Natural killer cell (primary cell): Measurements from ENCODE around the gene ARHGDIG. TPM values are rescaled to one million over a fixed set of nuclear protein-coding genes. Genes with fewer than 3 reads are reported as not detected.

ENCODE experiments used
- ATAC-seq, 3 donors: fragments of 150-1000 bp in 2 of 3; fragments of 200-7000 bp in 1 of 3; cut with Tn5 transposase; 1 replicate in 1 of 3; 2 replicates in 2 of 3; pipeline ENCODE4 v1.10.0; 2021; ENCODE audit warnings: mild to moderate bottlenecking in 2 of 3, moderate library complexity in 2 of 3
- DNase-seq, 2 donors: peaks; one replicate each; pipeline versions ENCODE4 v3.0.0 to v3.0.0-alpha.2; 2013 to 2021; ENCODE audit warnings: mixed read lengths in 1 of 2
- H3K27ac ChIP-seq: one replicate; pipeline ENCODE4 v1.5.1; 2013; ENCODE audit warnings: mild to moderate bottlenecking, low read length
- H3K27me3 ChIP-seq: one replicate; pipeline ENCODE4 v1.6.1; 2013; ENCODE audit warnings: low read length; ENCODE audit not compliant: control insufficient read depth, insufficient read depth
- H3K36me3 ChIP-seq: one replicate; pipeline ENCODE4 v1.6.1; 2013; ENCODE audit warnings: low read length; ENCODE audit not compliant: control insufficient read depth, insufficient read depth
- H3K4me1 ChIP-seq: one replicate; pipeline ENCODE4 v1.6.1; 2013; ENCODE audit warnings: low read length; ENCODE audit not compliant: control insufficient read depth, insufficient read depth
- H3K4me3 ChIP-seq: one replicate; pipeline ENCODE4 v1.5.1; 2013; ENCODE audit warnings: low read length
- H3K9me3 ChIP-seq: one replicate; pipeline ENCODE4 v1.6.1; 2013; ENCODE audit warnings: low read length; ENCODE audit not compliant: control insufficient read depth, insufficient read depth
- H3K27ac Mint-ChIP-seq, 2 donors: one replicate each; pipeline ENCODE4 v1.8.0; 2022; ENCODE audit warnings: mild to moderate bottlenecking in 2 of 2, mixed read lengths in 2 of 2, moderate library complexity in 1 of 2
- H3K27me3 Mint-ChIP-seq, 2 donors: one replicate each; pipeline ENCODE4 v1.8.0; 2022; ENCODE audit warnings: low read depth in 2 of 2, mixed read lengths in 2 of 2
- H3K36me3 Mint-ChIP-seq: one replicate; pipeline ENCODE4 v1.8.0; 2022; ENCODE audit warnings: mixed read lengths
- H3K4me1 Mint-ChIP-seq, 2 donors: one replicate each; pipeline ENCODE4 v1.8.0; 2022; ENCODE audit warnings: mixed read lengths in 2 of 2
- H3K4me3 Mint-ChIP-seq: one replicate; pipeline ENCODE4 v1.8.0; 2022; ENCODE audit warnings: mild to moderate bottlenecking, moderate library complexity, mixed read lengths
- H3K9me3 Mint-ChIP-seq, 2 donors: one replicate each; pipeline ENCODE4 v1.8.0; 2022; ENCODE audit warnings: mixed read lengths in 2 of 2
- WGBS: methylation state at CpG from one replicate; pipeline ENCODE4 v1.1.7; 2013; ENCODE audit warnings: missing lambda C conversion rate; ENCODE audit not compliant: insufficient coverage; 5-methylcytosine and 5-hydroxymethylcytosine counted together
- intact Hi-C: fragments of 100-400 bp; cut with micrococcal nuclease; formaldehyde crosslinking; loops from one replicate; pipeline ENCODE4 v1.14.2; 2022
- total RNA-seq, 4 donors: library from RNA; stranded (reverse); fragments of 120-200 nt in 1 of 4; gene quantifications; one replicate each; pipeline versions ENCODE4 v1.2.3 to v1.2.4, GENCODE V29; 2013 to 2022
- TF ChIP-seq, protein P1 (sequence below): fragments of 200-600 bp; IDR thresholded peaks from one replicate; pipeline ENCODE4 v1.8.0; 2022; ENCODE audit warnings: antibody characterized with exemption

The ARHGDIG gene
- total RNA-seq, 3 donors from 2014 or later (not counting 1 experiment from before 2014, with no cell fraction given) = 0.49 to 1.4 TPM; not detected in 1

GRCh38 chr16:281660-282255, 1.4 kb downstream of the ARHGDIG start:
- Histone ChIP-seq H3K36me3 (peaks cover 5% of the 10 kb centered on the region), H3K27me3 (peaks cover 15% of the 10 kb centered on the region), H3K4me3 (no peak overlapping the region), H3K27ac (no peak overlapping the region), H3K4me1 (peaks cover 25% of the 10 kb centered on the region), H3K9me3 (no peaks in the 10 kb centered on the region)
- intact Hi-C loops = no loop called here
- 81% methylated on average over 25 of the region's 25 CpGs for WGBS
- Mint-ChIP-seq H3K4me1 (peaks cover 6 to 10% of the 10 kb centered on the region in 2 donors), H3K27ac (no peak overlapping the region), H3K9me3 (no peaks in the 10 kb centered on the region), H3K36me3 (no peaks in the 10 kb centered on the region), H3K27me3 (peaks cover 0 to 10% of the 10 kb centered on the region in 2 donors), H3K4me3 (no peak overlapping the region)
- TF ChIP-seq, protein P1, sequence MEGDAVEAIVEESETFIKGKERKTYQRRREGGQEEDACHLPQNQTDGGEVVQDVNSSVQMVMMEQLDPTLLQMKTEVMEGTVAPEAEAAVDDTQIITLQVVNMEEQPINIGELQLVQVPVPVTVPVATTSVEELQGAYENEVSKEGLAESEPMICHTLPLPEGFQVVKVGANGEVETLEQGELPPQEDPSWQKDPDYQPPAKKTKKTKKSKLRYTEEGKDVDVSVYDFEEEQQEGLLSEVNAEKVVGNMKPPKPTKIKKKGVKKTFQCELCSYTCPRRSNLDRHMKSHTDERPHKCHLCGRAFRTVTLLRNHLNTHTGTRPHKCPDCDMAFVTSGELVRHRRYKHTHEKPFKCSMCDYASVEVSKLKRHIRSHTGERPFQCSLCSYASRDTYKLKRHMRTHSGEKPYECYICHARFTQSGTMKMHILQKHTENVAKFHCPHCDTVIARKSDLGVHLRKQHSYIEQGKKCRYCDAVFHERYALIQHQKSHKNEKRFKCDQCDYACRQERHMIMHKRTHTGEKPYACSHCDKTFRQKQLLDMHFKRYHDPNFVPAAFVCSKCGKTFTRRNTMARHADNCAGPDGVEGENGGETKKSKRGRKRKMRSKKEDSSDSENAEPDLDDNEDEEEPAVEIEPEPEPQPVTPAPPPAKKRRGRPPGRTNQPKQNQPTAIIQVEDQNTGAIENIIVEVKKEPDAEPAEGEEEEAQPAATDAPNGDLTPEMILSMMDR = no peak
- ATAC-seq (no peak), DNase-seq (no peak)

DNA sequence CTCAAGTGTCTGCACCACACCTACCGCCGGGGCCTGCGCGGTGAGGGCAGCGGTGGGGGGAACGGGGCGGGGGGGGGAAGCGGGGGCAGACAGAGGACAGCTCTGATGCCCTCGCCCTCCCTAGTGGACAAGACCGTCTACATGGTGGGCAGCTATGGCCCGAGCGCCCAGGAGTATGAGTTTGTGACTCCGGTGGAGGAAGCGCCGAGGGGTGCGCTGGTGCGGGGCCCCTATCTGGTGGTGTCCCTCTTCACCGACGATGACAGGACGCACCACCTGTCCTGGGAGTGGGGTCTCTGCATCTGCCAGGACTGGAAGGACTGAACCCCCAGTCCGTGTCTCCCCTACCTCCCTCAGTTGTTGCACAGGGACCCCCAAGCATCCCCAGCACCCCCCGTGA, 2.1 kb downstream of the ARHGDIG start:
- Mint-ChIP-seq H3K27ac (no peak overlapping the region), H3K27me3 (peaks cover 0 to 7% of the 10 kb centered on the region in 2 donors), H3K9me3 (no peaks in the 10 kb centered on the region), H3K4me1 (peaks cover 6 to 10% of the 10 kb centered on the region in 2 donors), H3K36me3 (no peaks in the 10 kb centered on the region), H3K4me3 (no peak overlapping the region)
- TF ChIP-seq, protein P1 = no peak
- peaks cover 15% of the 10 kb centered on the region for H3K27me3 ChIP-seq
- WGBS = 89% methylated on average over 22 of the region's 22 CpGs
- H3K36me3 ChIP-seq = peaks cover 12% of the 10 kb centered on the region
- intact Hi-C loops = no loop called here
- H3K9me3 ChIP-seq = no peaks in the 10 kb centered on the region
- H3K4me1 ChIP-seq = peaks cover 25% of the 10 kb centered on the region
- DNase-seq (no peak), ATAC-seq (no peak)
- no peak overlapping the region for H3K4me3 ChIP-seq
- no peak overlapping the region for H3K27ac ChIP-seq

- DNase-seq = no peak
- H3K4me3 ChIP-seq = no peak within 1 kb of the TSS
- H3K4me1 Mint-ChIP-seq = peaks cover 6 to 10% of the 10 kb centered on the region in 2 donors
- TF ChIP-seq, protein P1 = no peak
- no peak within 1 kb of the TSS for H3K27ac Mint-ChIP-seq
- peaks cover 0 to 7% of the 10 kb centered on the region in 2 donors for H3K27me3 Mint-ChIP-seq
- H3K27ac ChIP-seq = no peak within 1 kb of the TSS
- no peaks in the 10 kb centered on the region for H3K9me3 ChIP-seq
- H3K36me3 Mint-ChIP-seq = no peaks in the 10 kb centered on the region
- H3K9me3 Mint-ChIP-seq = no peaks in the 10 kb centered on the region
- peaks cover 15% of the 10 kb centered on the region for H3K27me3 ChIP-seq
- no peak for ATAC-seq
- no peak within 1 kb of the TSS for H3K4me3 Mint-ChIP-seq
- intact Hi-C loops = no loop called here
- H3K4me1 ChIP-seq = peaks cover 25% of the 10 kb centered on the region
- H3K36me3 ChIP-seq = peaks cover 19% of the 10 kb centered on the region
- WGBS = 83% methylated on average over 25 of the region's 25 CpGs
These were observed 2.8 kb downstream of the ARHGDIG start, which contains the start of gene PDIA2 for GRCh38 chr16:283033-283805. Gene PDIA2, plus strand, starts transcription at chr16:283164. Its CDS starts 6 bp downstream, at chr16:283170.
